C4-2B (cell line): Measurements from ENCODE around the gene MAP1LC3B.

ENCODE experiments used
- H3K27ac ChIP-seq: fragments of 450-650 bp; 2 replicates; pipeline ENCODE4 v1.5.1; 2017
- ZFX ChIP-seq: fragments of 450-650 bp; IDR thresholded peaks from 2 replicates; pipeline ENCODE4 v1.6.1; 2017
- TF ChIP-seq, protein P1 (sequence below): fragments of 450-650 bp; conservative IDR thresholded peaks from 2 replicates; pipeline ENCODE4 v1.5.1; 2017; ENCODE audit warnings: mild to moderate bottlenecking

Gene MAP1LC3B

DNA sequence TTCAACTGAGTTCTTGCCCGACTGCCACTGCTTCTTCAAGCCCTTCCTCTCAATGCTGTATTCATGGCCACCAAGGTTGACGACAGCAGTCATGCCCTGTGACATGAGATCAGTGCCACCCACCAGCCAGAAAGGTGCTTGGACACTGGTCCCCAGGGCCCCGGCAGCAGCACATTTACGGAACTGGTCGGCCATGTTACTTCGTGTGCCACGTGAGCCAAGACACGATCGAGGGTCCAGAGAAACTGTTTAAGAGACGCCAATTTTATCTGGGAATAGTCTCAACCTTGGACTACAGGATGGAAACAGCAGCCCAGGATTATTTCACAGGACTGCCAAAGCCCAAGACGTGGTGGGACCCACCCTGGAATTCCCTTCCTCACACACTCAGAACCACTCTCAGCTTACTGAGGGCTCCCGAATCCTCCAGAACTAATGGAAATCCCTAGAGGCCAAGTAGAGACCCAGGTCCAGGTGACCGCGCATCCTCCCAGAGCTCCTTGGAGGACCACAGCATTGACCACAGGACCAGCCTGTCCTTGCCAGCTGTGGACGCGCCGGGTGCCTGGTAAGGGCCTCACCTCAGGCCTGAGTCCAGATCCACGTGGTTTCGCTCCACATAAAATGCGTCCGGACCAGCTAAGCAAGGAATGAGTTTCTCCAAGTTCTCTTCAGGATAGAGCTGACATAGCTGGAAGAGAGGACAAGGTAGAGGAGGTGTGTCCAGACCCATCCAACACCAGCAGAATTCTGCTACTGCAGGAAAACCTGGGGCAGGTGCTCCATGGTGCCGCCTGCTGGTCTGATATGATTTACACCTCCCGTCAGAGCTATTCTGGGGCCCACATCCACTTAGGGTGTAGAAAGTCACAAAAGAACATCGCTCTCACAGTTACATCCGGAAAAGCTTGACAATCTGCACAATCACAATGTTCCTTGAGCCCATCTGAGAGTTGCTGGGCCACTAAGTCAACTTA lies 28.2 kb downstream of the MAP1LC3B start:
- TF ChIP-seq, protein P1, sequence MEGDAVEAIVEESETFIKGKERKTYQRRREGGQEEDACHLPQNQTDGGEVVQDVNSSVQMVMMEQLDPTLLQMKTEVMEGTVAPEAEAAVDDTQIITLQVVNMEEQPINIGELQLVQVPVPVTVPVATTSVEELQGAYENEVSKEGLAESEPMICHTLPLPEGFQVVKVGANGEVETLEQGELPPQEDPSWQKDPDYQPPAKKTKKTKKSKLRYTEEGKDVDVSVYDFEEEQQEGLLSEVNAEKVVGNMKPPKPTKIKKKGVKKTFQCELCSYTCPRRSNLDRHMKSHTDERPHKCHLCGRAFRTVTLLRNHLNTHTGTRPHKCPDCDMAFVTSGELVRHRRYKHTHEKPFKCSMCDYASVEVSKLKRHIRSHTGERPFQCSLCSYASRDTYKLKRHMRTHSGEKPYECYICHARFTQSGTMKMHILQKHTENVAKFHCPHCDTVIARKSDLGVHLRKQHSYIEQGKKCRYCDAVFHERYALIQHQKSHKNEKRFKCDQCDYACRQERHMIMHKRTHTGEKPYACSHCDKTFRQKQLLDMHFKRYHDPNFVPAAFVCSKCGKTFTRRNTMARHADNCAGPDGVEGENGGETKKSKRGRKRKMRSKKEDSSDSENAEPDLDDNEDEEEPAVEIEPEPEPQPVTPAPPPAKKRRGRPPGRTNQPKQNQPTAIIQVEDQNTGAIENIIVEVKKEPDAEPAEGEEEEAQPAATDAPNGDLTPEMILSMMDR: no peak; the same call in 1 of the 2 replicates
- no peak for TF ChIP-seq ZFX
- no peak overlapping the region for H3K27ac ChIP-seq

DNA sequence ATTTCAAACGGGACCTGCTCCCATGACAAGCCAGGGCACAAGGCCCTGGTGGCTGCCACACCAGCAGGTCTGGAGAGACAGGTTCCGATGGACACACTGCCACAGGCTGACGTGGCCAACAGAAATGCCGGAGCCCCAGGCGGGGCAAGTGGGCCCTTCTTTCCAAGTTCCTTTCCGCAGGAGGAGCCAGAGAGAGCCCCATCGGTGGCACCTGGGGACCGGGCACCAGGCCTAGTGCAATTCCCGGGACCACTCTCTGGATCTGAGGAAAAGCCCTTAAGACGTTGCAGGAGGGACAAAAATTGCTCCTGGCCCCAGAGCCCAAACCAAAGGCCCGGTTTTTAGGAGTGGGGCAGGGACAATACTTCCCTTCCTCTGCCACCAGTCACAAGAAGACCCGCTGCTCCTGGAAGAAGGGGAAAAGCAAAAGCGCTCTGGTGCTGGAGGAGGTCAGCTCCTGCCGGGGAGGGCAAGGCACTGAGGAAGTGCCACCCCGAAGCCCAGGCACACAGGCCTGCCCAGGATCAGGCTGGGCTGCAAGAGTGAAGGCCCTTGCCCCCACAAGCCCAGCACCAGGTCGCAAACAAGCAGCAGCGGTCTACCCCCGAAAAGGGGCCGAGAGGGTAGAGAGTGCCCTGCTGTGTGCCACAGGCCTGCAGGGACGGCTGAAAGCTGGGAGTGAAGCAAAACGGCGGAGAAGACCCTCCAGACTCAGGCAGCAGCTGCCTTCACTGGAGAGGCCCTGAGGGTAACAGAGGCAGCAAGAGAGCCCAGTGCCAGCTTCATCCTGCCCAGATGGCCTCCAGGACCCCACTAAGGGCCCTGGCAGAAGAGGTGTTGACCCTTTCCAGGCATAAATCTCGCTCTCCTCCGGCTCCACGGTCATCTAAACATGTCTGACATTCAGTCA lies 29.1 kb downstream of the MAP1LC3B start:
- no peak overlapping the region for H3K27ac ChIP-seq
- TF ChIP-seq, protein P1: no peak
- TF ChIP-seq ZFX: no peak

DNA sequence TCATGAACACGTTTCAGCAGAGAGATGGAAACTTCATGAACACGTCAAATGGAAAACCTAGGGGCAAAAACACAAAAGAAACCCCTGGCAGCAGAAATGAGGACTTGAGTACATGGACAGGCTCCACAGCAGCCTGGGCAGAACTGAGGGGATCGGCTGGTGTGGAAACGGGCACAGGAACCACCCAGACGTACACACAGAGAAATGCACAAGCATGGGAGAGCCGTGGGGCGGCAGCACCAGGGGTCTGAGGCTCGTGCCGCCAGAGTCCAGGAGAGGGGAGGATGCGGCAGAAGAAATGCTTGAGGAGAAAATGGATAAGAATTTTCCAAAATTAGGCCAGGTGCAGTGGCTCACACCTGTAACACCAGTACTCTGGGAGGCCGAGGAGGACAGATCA lies 30.0 kb downstream of the MAP1LC3B start:
- no peak for TF ChIP-seq ZFX
- TF ChIP-seq, protein P1: no peak
- no peak overlapping the region for H3K27ac ChIP-seq

DNA sequence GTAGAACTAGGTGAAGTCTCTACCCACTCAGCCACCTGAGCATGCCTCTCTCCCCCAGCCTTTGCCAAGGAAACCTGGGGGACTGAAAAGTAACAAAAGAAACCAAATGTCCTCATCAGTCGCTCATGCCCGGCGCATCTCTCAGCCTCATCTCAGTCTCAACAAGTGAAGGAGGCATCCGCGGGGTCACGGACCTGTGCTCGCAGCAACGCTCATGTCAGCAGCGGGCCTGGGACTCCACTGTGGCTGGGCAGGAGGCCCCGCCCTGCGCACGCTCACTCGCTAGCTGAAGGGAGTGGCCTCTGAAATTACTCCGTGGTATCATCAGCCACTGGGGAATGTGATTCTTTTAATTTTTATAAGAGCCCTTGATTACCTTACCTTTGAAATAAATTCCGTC lies 31.3 kb downstream of the MAP1LC3B start:
- no peak for TF ChIP-seq ZFX
- TF ChIP-seq, protein P1: no peak
- no peak overlapping the region for H3K27ac ChIP-seq

DNA sequence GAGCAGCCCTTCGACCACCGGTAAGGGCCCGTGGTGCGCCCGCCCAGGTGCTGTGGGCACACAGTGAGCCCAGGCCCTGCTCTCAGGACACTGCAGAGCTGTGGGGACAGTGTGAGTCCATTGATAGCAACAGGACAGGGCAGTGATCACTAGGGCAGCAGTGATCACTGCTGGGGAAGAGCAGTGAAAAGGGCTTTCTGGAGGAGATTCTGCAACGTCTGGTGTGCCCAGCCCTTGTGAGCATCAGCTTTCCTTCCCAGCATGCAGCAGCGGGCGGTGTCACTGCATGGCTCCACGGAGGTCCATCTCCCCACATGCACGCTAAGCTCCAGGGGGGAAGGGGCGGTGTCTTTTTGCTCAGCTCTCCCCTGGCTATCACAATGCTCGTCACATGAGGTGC lies 32.1 kb downstream of the MAP1LC3B start:
- TF ChIP-seq, protein P1: no peak
- no peak for TF ChIP-seq ZFX

DNA sequence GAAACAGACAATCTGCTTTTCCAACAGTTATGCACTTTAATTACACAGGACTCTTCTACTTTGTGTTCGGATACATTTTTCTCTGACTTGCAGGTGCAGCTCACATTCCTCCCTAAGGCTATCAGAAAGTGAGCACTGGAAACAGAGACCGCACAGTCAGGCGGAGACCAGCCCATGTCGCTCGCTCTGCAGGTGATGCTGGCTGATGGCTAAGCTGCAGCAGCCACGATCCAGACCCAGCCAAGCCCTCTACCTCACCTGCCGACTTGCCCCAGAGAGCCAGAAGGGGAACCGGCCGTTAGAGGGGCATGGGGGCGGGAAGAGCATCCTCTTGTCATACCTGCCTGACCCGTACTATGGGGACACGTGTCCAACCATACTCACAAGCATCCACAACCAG lies 33.8 kb downstream of the MAP1LC3B start:
- no peak overlapping the region for H3K27ac ChIP-seq
- no peak for TF ChIP-seq ZFX
- TF ChIP-seq, protein P1: no peak

More for the DNA sequence above, 32.1 kb downstream of the MAP1LC3B start:
- H3K27ac ChIP-seq: no peak overlapping the region
